ENCODE results near the gene PTAR1. TPM values are rescaled to one million over a fixed set of nuclear protein-coding genes. Genes with fewer than 3 reads are reported as not detected.

The PTAR1 gene
- total and polyA plus RNA-seq, 10 of the 15 experiments (the other 5 are each of a cell fraction or from before 2014, with no cell fraction given) = 4.9 to 27.6 (median 14.2) TPM

DNA sequence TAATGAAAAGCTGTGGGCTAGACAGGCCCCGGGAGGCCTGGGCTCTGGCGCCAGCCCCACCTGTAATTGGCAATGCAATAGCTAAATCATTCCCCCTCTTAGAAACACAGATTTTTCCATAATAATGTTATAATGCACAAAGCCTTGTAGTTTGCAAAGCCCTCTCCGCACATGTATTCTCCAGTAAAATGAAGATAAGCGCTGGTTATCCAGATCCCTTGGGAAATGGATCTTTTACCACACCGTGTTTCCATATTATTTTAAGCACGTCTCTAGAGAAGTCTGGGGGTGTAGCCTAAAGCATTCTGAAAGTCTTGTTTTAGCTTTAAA, 86.5 kb downstream of the PTAR1 start:
- CTCF ChIA-PET = interaction anchor here (1.1 to 2.4 kb wide), 2 partner anchors 18 to 246 kb away, joined by 5 to 15 read pairs; no protein-coding TSS in a partner anchor
- Histone ChIP-seq H3K4me3 (peak overlapping the region; percentile 47; the same call in 1 of the 2 replicates), H3K4me1 (ENCODE audit: control insufficient read depth, insufficient read depth, low read length) (no peaks in the 10 kb centered on the region), H3K9ac (ENCODE audit: control insufficient read depth, insufficient read depth, low read length) (no peak overlapping the region), H4K20me1 (ENCODE audit: control insufficient read depth, insufficient read depth) (no peaks in the 10 kb centered on the region), H3K9me3 (replicated peaks; ENCODE audit: control insufficient read depth, insufficient read depth, low read length) (no peaks in the 10 kb centered on the region), H2AFZ (ENCODE audit: control insufficient read depth, low read depth, low read length) (no peak overlapping the region), H3K36me3 (ENCODE audit: control insufficient read depth in 2 of 2, insufficient read depth in 2 of 2, low read length in 1 of 2) (no peaks in the 10 kb centered on the region), H3K4me2 (ENCODE audit: control insufficient read depth, insufficient read depth) (peak overlapping the region; percentile 91), H3K27ac (ENCODE audit: control insufficient read depth, insufficient read depth) (no peak overlapping the region), H3K27me3 (replicated peaks in 1 of 2; ENCODE audit: control insufficient read depth in 2 of 2, insufficient read depth in 2 of 2, low read length in 1 of 2) (peaks cover 4 to 6% of the 10 kb centered on the region in 2 experiments), H3K79me2 (ENCODE audit: control insufficient read depth, insufficient read depth, low read length) (no peaks in the 10 kb centered on the region)
- POLR2A ChIA-PET = no interaction called here
- RAD21 ChIA-PET (ENCODE audit: unreplicated experiment) = interaction anchor here (1.5 kb wide), 1 partner anchor 246 kb away, joined by 4 read pairs; no protein-coding TSS in a partner anchor
- in situ Hi-C loops (cut with MboI) = loop anchor here (10.0 kb wide), 1 partner anchor 202 kb away; no protein-coding TSS in a partner anchor
- no TSS peak for BruUV-seq (replicated peaks)
- intact Hi-C loops (cut with micrococcal nuclease; ENCODE audit: unreplicated experiment) = loop anchor here (1.0 to 5.0 kb wide), 5 partner anchors 86 to 260 kb away; no protein-coding TSS in a partner anchor
- ATAC-seq (no peak), FAIRE-seq (no peak), DNase-seq (ENCODE audit: low read depth, low spot score) (no peak)
- no peak for TF ChIP-seq TAF1 (IDR thresholded peaks at IDR 0.05; ENCODE audit: borderline replicate concordance, low read depth, low read length)
- no peak for TF ChIP-seq JUNB (IDR thresholded peaks at IDR 0.05)
- no peak for TF ChIP-seq RB1 (IDR thresholded peaks at IDR 0.05; ENCODE audit: borderline replicate concordance)
- TF ChIP-seq, protein P1, sequence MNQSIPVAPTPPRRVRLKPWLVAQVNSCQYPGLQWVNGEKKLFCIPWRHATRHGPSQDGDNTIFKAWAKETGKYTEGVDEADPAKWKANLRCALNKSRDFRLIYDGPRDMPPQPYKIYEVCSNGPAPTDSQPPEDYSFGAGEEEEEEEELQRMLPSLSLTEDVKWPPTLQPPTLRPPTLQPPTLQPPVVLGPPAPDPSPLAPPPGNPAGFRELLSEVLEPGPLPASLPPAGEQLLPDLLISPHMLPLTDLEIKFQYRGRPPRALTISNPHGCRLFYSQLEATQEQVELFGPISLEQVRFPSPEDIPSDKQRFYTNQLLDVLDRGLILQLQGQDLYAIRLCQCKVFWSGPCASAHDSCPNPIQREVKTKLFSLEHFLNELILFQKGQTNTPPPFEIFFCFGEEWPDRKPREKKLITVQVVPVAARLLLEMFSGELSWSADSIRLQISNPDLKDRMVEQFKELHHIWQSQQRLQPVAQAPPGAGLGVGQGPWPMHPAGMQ (IDR thresholded peaks at IDR 0.05; ENCODE audit: borderline replicate concordance) = no peak
- no peak for TF ChIP-seq BCL11A (IDR thresholded peaks at IDR 0.05; ENCODE audit: low read depth, low read length)
- no peak for TF ChIP-seq FOXK2 (IDR thresholded peaks at IDR 0.05)
- no peak for TF ChIP-seq PRDM15 (CRISPR knock-in tag; IDR thresholded peaks at IDR 0.05)
- TF ChIP-seq CBX3 (IDR thresholded peaks at IDR 0.05; ENCODE audit: borderline replicate concordance, low read depth) = no peak
- TF ChIP-seq ATF7 (IDR thresholded peaks at IDR 0.05; ENCODE audit: low read depth) = no peak
- no peak for TF ChIP-seq WRNIP1 (IDR thresholded peaks at IDR 0.05; ENCODE audit: borderline replicate concordance, low read depth, low read length)
- TF ChIP-seq HSF1 (IDR thresholded peaks at IDR 0.05; ENCODE audit: low read depth, low read length) = no peak
- no peak for TF ChIP-seq BRCA1 (IDR thresholded peaks at IDR 0.05; ENCODE audit: low read depth, low read length)
- no peak for TF ChIP-seq ZNF207 (IDR thresholded peaks at IDR 0.05; ENCODE audit: borderline replicate concordance)
- SMC1A ChIA-PET (ENCODE audit: uncharacterized antibody, unreplicated experiment) = interaction anchor here (0.6 to 1.1 kb wide), 4 partner anchors 11 to 1889 kb away, joined by 3 read pairs; no protein-coding TSS in a partner anchor
- 55% methylated on average over 6 of the region's 6 CpGs for WGBS (ENCODE audit: insufficient coverage, insufficient replicate concordance, low lambda C conversion rate, missing lambda C conversion rate)
